H9 (cell line): Measurements from ENCODE around the gene RPS15. TPM values are rescaled to one million over a fixed set of nuclear protein-coding genes. Genes with fewer than 3 reads are reported as not detected.

ENCODE experiments used
- DNase-seq: peaks from one replicate; pipeline ENCODE4 v3.0.0-alpha.2; 2017
- H2AFZ ChIP-seq: one replicate; pipeline ENCODE4 v1.6.1; 2013; ENCODE audit warnings: mild to moderate bottlenecking, low read length, control low read depth, moderate library complexity
- H2AK5ac ChIP-seq: 2 replicates; pipeline ENCODE4 v1.6.1; 2013; ENCODE audit warnings: low read length, control low read depth, mixed read lengths; ENCODE audit not compliant: insufficient read length
- H2BK120ac ChIP-seq: one replicate; pipeline ENCODE4 v1.6.1; 2013; ENCODE audit warnings: low read depth, mild to moderate bottlenecking, low read length, control low read depth, inconsistent platforms; ENCODE audit not compliant: poor library complexity, severe bottlenecking
- H2BK12ac ChIP-seq: 2 replicates; pipeline ENCODE4 v1.6.1; 2013; ENCODE audit warnings: low read length, control low read depth, mixed read lengths, low read depth; ENCODE audit not compliant: insufficient read length
- H2BK15ac ChIP-seq: 2 replicates; pipeline ENCODE4 v1.6.1; 2013; ENCODE audit warnings: low read depth, low read length, control low read depth
- H2BK20ac ChIP-seq: one replicate; pipeline ENCODE4 v1.6.1; 2013; ENCODE audit warnings: low read depth, mild to moderate bottlenecking, low read length, control low read depth, inconsistent platforms; ENCODE audit not compliant: poor library complexity, severe bottlenecking
- H2BK5ac ChIP-seq: 2 replicates; pipeline ENCODE4 v1.6.1; 2013; ENCODE audit warnings: low read length, control low read depth, mixed read lengths; ENCODE audit not compliant: insufficient read length
- H3K14ac ChIP-seq: 2 replicates; pipeline ENCODE4 v1.6.1; 2013; ENCODE audit warnings: low read length, control low read depth; ENCODE audit not compliant: insufficient read depth
- H3K18ac ChIP-seq: 2 replicates; pipeline ENCODE4 v1.6.1; 2013; ENCODE audit warnings: low read depth, mild to moderate bottlenecking, mixed read lengths, low read length, control low read depth; ENCODE audit not compliant: insufficient read length
- H3K23ac ChIP-seq: 2 replicates; pipeline ENCODE4 v1.6.1; 2013; ENCODE audit warnings: low read length, control low read depth, mixed read lengths, low read depth; ENCODE audit not compliant: insufficient read length
- H3K23me2 ChIP-seq: 2 replicates; pipeline ENCODE4 v1.6.1; 2013; ENCODE audit warnings: low read depth, mild to moderate bottlenecking, mixed read lengths, low read length, control low read depth; ENCODE audit not compliant: insufficient read length, poor library complexity, severe bottlenecking
- H3K27ac ChIP-seq: 2 replicates; pipeline ENCODE4 v1.5.1; 2013; ENCODE audit warnings: low read length, control low read depth, mixed read lengths, low read depth; ENCODE audit not compliant: insufficient read length
- H3K27me3 ChIP-seq: 2 replicates; pipeline ENCODE4 v1.6.1; 2013; ENCODE audit warnings: low read length, control low read depth, inconsistent platforms; ENCODE audit not compliant: insufficient read depth
- H3K4ac ChIP-seq: 2 replicates; pipeline ENCODE4 v1.6.1; 2013; ENCODE audit warnings: low read depth, mild to moderate bottlenecking, control low read depth, inconsistent platforms, low read length, moderate library complexity
- H3K4me1 ChIP-seq: 2 replicates; pipeline ENCODE4 v1.6.1; 2013; ENCODE audit warnings: low read length, control low read depth, inconsistent platforms; ENCODE audit not compliant: insufficient read depth
- H3K4me2 ChIP-seq: 2 replicates; pipeline ENCODE4 v1.6.1; 2013; ENCODE audit warnings: low read length, control low read depth, mixed read lengths; ENCODE audit not compliant: insufficient read length, insufficient read depth
- H3K56ac ChIP-seq: 2 replicates; pipeline ENCODE4 v1.6.1; 2013; ENCODE audit warnings: low read depth, mild to moderate bottlenecking, mixed read lengths, low read length, control low read depth; ENCODE audit not compliant: insufficient read length
- H3K79me1 ChIP-seq: 2 replicates; pipeline ENCODE4 v1.6.1; 2013; ENCODE audit warnings: low read depth, mild to moderate bottlenecking, moderate library complexity, low read length, control low read depth, inconsistent platforms; ENCODE audit not compliant: insufficient read depth, poor library complexity, severe bottlenecking
- H3K79me2 ChIP-seq: 2 replicates; pipeline ENCODE4 v1.6.1; 2013; ENCODE audit warnings: low read length, control low read depth, inconsistent platforms; ENCODE audit not compliant: insufficient read depth
- H3K9ac ChIP-seq: 2 replicates; pipeline ENCODE4 v1.6.1; 2013; ENCODE audit warnings: low read length, control low read depth, mixed read lengths; ENCODE audit not compliant: insufficient read length; ENCODE audit errors: extremely low read depth
- H3K9me3 ChIP-seq: one replicate; pipeline ENCODE4 v1.6.1; 2013; ENCODE audit warnings: low read depth, low read length, inconsistent platforms; ENCODE audit not compliant: control insufficient read depth
- H3T11ph ChIP-seq: one replicate; pipeline ENCODE4 v1.6.1; 2013; ENCODE audit warnings: mild to moderate bottlenecking, low read length, control low read depth, inconsistent platforms
- H4K20me1 ChIP-seq: one replicate; pipeline ENCODE4 v1.6.1; 2013; ENCODE audit not compliant: control insufficient read depth, insufficient read length, insufficient read depth
- H4K5ac ChIP-seq: 2 replicates; pipeline ENCODE4 v1.6.1; 2013; ENCODE audit warnings: low read depth, mild to moderate bottlenecking, mixed read lengths, low read length, control low read depth; ENCODE audit not compliant: insufficient read length
- H4K8ac ChIP-seq: replicated peaks from 2 replicates; pipeline ENCODE4 v1.6.1; 2013; ENCODE audit warnings: low read length, control low read depth, mixed read lengths, low read depth; ENCODE audit not compliant: insufficient read length
- H4K91ac ChIP-seq: 2 replicates; pipeline ENCODE4 v1.6.1; 2013; ENCODE audit warnings: low read depth, mild to moderate bottlenecking, moderate library complexity, mixed read lengths, low read length, control low read depth; ENCODE audit not compliant: insufficient read length
- H3K27ac Mint-ChIP-seq, 3 experiments: 2 replicates in 2 of 3; 3 replicates in 1 of 3; pipeline ENCODE4 v1.8.0; 2020 to 2021; ENCODE audit warnings: mixed read lengths in 3 of 3, mild to moderate bottlenecking in 1 of 3, moderate library complexity in 1 of 3
- H3K27me3 Mint-ChIP-seq: 2 replicates; pipeline ENCODE4 v1.8.0; 2021; ENCODE audit warnings: low read depth, mild to moderate bottlenecking, moderate library complexity, mixed read lengths
- H3K36me3 Mint-ChIP-seq, 3 experiments: 2 replicates in 2 of 3; 3 replicates in 1 of 3; pipeline ENCODE4 v1.8.0; 2020 to 2021; ENCODE audit warnings: low read depth in 3 of 3, mixed read lengths in 3 of 3; ENCODE audit not compliant: insufficient read depth in 1 of 3
- H3K4me1 Mint-ChIP-seq, 2 experiments: 2 replicates each; pipeline ENCODE4 v1.8.0; 2020; ENCODE audit warnings: mixed read lengths in 2 of 2
- H3K4me3 Mint-ChIP-seq, 2 experiments: 2 replicates in 1 of 2; 3 replicates in 1 of 2; pipeline ENCODE4 v1.8.0; 2020 to 2021; ENCODE audit warnings: mild to moderate bottlenecking in 2 of 2, mixed read lengths in 2 of 2, moderate library complexity in 1 of 2
- H3K9me3 Mint-ChIP-seq, 2 experiments: 2 replicates in 1 of 2; 3 replicates in 1 of 2; pipeline ENCODE4 v1.8.0; 2020; ENCODE audit warnings: mild to moderate bottlenecking in 2 of 2, mixed read lengths in 2 of 2, moderate library complexity in 1 of 2
- CTCF ChIP-seq: fragments of 200-600 bp; sonication (generic); conservative IDR thresholded peaks from 3 replicates; pipeline ENCODE4 v1.8.0; 2021; ENCODE audit warnings: antibody characterized with exemption, mild to moderate bottlenecking
- WGBS: extraction: QIAGEN DNeasy Blood & Tissue Kit; methylation state at CpG from one replicate; pipeline ENCODE4 v1.1.7; 2013; ENCODE audit warnings: missing lambda C conversion rate, low lambda C conversion rate, mixed read lengths; ENCODE audit not compliant: insufficient read length; ENCODE audit errors: extremely low coverage; 5-methylcytosine and 5-hydroxymethylcytosine counted together
- total RNA-seq: library from RNA; stranded (reverse); gene quantifications from 2 replicates; pipeline ENCODE4 v1.2.1, GENCODE V29; 2021

RPS15 gene
- total RNA-seq, 1 experiment from 2014 or later, result 1,628 TPM

- no peak for DNase-seq
- Histone ChIP-seq H3K56ac (no peak overlapping the region), H2BK5ac (no peak overlapping the region), H3K9me3 (no peaks in the 10 kb centered on the region), H3K79me1 (peaks cover 4% of the 10 kb centered on the region), H2BK12ac (no peak overlapping the region), H2BK15ac (no peak overlapping the region), H3K27ac (no peak overlapping the region), H3K14ac (no peak overlapping the region; the same call in 1 of the 2 replicates), H3K79me2 (peaks cover 84% of the 10 kb centered on the region), H3K4me2 (no peak overlapping the region), H4K20me1 (peaks cover 2% of the 10 kb centered on the region), H2AK5ac (no peak overlapping the region), H2BK120ac (no peak overlapping the region), H4K8ac (no peak overlapping the region), H3K18ac (no peak overlapping the region), H4K5ac (no peak overlapping the region), H3K9ac (no peak overlapping the region), H3K23ac (no peak overlapping the region), H3T11ph (no peak overlapping the region), H4K91ac (no peak overlapping the region), H2BK20ac (no peak overlapping the region), H3K23me2 (peaks cover 6% of the 10 kb centered on the region), H3K4ac (no peak overlapping the region), H3K4me1 (no peaks in the 10 kb centered on the region; the same call in 1 of the 2 replicates), H2AFZ (no peak overlapping the region), H3K27me3 (no peaks in the 10 kb centered on the region)
- no peak overlapping the region; a peak in 1 of 5 replicates for H3K4me3 Mint-ChIP-seq
- peaks cover 23 to 63% (median 46%) of the 10 kb centered on the region in 3 experiments for H3K36me3 Mint-ChIP-seq
- H3K4me1 Mint-ChIP-seq, result peaks cover 59 to 64% of the 10 kb centered on the region in 2 experiments
- TF ChIP-seq CTCF, result no peak
- H3K9me3 Mint-ChIP-seq, result peaks cover 0 to 2% of the 10 kb centered on the region in 2 experiments; a peak in 1 of 5 replicates
- H3K27me3 Mint-ChIP-seq, result no peaks in the 10 kb centered on the region
- WGBS, result no CpG with 5 or more reads among the region's 36 CpGs
- peak overlapping the region; percentile 61 to 84 (median 70); a peak in 5 of 7 replicates for H3K27ac Mint-ChIP-seq
Measured at GRCh38 chr19:1412995-1413800, 25.0 kb upstream of the RPS15 start.
